Kidney epithelial cell (primary cell): ENCODE measurements around the gene GRIK2. TPM values are rescaled to one million over a fixed set of nuclear protein-coding genes. Genes with fewer than 3 reads are reported as not detected.

ENCODE experiments used
- DNase-seq: peaks from one replicate; pipeline ENCODE4 v3.0.0-alpha.2; 2010; ENCODE audit warnings: low read depth
- H3K27me3 ChIP-seq: 2 replicates; pipeline ENCODE4 v1.6.0; 2011; ENCODE audit warnings: low read length; ENCODE audit not compliant: control insufficient read depth, insufficient read depth
- H3K36me3 ChIP-seq: 2 replicates; pipeline ENCODE4 v1.5.1; 2011; ENCODE audit warnings: low read length; ENCODE audit not compliant: control insufficient read depth, insufficient read depth
- H3K4me3 ChIP-seq: 2 replicates; pipeline ENCODE4 v1.5.1; 2011; ENCODE audit warnings: low read depth, mild to moderate bottlenecking, control low read depth, low read length
- total RNA-seq: library from RNA; depleted of rRNA; stranded (reverse); fragments of >200 nt; gene quantifications from 2 replicates; pipeline ENCODE4 v1.2.3, GENCODE V29; 2015
- TF ChIP-seq, protein P1 (sequence below): IDR thresholded peaks from 2 replicates; pipeline ENCODE4 v1.5.1; 2011; ENCODE audit warnings: mild to moderate bottlenecking, moderate library complexity, low read length, control low read depth, inconsistent platforms; ENCODE audit not compliant: insufficient read depth, poor library complexity, severe bottlenecking

Gene GRIK2
- total RNA-seq, 1 donor from 2014 or later: 0.13 TPM

- H3K27me3 ChIP-seq: no peaks in the 10 kb centered on the region
- H3K36me3 ChIP-seq: no peaks in the 10 kb centered on the region
- TF ChIP-seq, protein P1, sequence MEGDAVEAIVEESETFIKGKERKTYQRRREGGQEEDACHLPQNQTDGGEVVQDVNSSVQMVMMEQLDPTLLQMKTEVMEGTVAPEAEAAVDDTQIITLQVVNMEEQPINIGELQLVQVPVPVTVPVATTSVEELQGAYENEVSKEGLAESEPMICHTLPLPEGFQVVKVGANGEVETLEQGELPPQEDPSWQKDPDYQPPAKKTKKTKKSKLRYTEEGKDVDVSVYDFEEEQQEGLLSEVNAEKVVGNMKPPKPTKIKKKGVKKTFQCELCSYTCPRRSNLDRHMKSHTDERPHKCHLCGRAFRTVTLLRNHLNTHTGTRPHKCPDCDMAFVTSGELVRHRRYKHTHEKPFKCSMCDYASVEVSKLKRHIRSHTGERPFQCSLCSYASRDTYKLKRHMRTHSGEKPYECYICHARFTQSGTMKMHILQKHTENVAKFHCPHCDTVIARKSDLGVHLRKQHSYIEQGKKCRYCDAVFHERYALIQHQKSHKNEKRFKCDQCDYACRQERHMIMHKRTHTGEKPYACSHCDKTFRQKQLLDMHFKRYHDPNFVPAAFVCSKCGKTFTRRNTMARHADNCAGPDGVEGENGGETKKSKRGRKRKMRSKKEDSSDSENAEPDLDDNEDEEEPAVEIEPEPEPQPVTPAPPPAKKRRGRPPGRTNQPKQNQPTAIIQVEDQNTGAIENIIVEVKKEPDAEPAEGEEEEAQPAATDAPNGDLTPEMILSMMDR: no peak
- DNase-seq: no peak
- no peak overlapping the region for H3K4me3 ChIP-seq
Observed at GRCh38 chr6:101876431-101876830, 482.9 kb downstream of the GRIK2 start.

- H3K36me3 ChIP-seq: no peaks in the 10 kb centered on the region
- H3K27me3 ChIP-seq: no peaks in the 10 kb centered on the region
- DNase-seq: no peak
- no peak overlapping the region for H3K4me3 ChIP-seq
- TF ChIP-seq, protein P1: no peak
Observed at GRCh38 chr6:101878554-101879276, 485.2 kb downstream of the GRIK2 start.

DNA sequence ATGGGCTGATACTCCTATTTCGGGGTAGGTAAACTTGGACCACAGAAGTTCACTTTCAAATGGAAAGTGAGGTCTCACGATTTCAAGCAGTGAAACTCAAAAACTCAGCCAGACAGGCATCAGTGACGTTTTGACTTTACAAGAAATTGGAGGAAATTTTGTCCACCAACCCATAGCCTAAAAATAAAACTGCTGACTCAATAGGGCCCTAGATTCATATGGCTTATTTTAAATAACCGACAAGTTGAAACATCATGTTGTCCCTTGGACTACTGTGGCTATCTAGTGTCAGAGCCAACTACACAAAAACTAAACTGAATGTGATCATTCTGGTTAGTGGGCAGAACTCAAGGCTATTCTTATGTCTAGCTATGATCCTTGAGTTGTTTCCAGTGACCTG, 486.3 kb downstream of the GRIK2 start:
- H3K27me3 ChIP-seq: no peaks in the 10 kb centered on the region
- no peak for DNase-seq
- no peak overlapping the region for H3K4me3 ChIP-seq
- no peaks in the 10 kb centered on the region for H3K36me3 ChIP-seq
- TF ChIP-seq, protein P1: no peak

DNA sequence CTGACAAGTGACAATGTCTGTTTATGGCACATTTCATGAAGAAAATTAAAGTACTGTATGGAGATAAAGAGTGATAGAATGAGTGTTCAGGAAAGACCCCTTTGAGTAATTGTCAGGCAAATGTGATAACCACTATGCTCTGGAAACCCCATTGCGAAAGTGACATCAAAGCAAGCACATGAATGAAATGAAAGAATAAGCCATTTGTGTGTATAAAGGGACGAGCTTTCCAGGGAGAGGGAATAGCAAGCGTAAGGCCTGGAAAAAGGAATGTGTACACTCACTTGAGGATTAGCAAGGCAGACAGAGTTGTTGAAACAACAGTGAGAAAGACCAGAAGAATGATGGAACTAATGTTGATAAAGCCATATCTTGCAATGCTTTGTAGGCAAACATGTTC, 490.0 kb downstream of the GRIK2 start:
- TF ChIP-seq, protein P1: no peak
- H3K27me3 ChIP-seq: no peaks in the 10 kb centered on the region
- DNase-seq: no peak
- H3K36me3 ChIP-seq: no peaks in the 10 kb centered on the region
- no peak overlapping the region for H3K4me3 ChIP-seq

- DNase-seq: no peak
- Histone ChIP-seq H3K36me3 (no peaks in the 10 kb centered on the region), H3K4me3 (no peak overlapping the region), H3K27me3 (no peaks in the 10 kb centered on the region)
- TF ChIP-seq, protein P1: no peak
Observed at GRCh38 chr6:101887532-101887931, 494.0 kb downstream of the GRIK2 start.
